Measurements from ENCODE around the gene NFE2L3. TPM values are rescaled to one million over a fixed set of nuclear protein-coding genes. Genes with fewer than 3 reads are reported as not detected.
A peak's percentile ranks its signal among the peaks of the same experiment; 100 is the strongest.

The NFE2L3 gene
- total RNA-seq, 2 experiments from 2014 or later: 21.5 to 24.0 TPM

DNA sequence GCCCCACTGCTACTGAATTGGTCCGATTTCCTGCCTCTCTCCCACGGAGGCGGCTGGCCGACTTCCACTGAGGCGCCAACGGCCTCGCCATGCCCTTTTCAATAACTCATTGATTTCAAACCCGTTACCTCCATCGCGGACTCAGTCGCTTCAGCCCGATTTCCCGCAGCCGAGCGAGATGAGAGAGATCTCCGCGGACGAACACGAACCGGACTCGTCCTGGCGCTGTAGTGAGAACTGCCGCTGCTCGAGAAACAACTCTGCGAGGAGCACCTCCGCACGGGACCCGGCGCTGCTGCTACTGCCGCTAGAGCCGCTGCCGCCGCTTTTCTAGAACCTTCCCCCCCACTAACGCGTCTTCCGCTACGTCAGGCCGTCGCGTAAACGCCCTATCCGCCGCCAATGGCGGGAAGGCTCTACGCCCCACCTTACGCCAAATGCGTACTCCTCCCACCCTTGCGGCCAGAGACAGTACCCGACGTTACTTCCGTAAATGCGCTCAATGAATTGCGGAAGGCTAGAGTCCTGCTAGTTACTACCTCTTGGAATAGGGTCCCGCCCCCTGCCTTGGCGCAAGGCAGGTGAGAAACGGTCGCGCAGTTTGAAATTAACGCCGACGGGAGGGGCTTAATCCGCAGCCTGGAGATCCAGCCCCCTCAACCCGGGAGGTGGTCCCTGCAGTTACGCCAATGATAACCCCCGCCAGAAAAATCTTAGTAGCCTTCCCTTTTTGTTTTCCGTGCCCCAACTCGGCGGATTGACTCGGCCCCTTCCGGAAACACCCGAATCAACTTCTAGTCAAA is 48.6 kb downstream of the NFE2L3 start, which contains the start of gene HNRNPA2B1:
TSS of gene HNRNPA2B1 (minus strand) at position 303 of the 803 bp plus-strand sequence. CDS start at position 134, 169 bp downstream.
- ChIA-PET CTCF (interaction anchor here (1.0 to 4.9 kb wide), 8 partner anchors 49 to 305 kb away, joined by 3 to 29 read pairs (median 4); partner anchors contain the start of genes NFE2L3 and SNX10), POLR2A (interaction anchor here (0.5 to 13.1 kb wide), 32 partner anchors 8 to 342 kb away, joined by 3 to 406 read pairs (median 4); partner anchors contain the start of genes NFE2L3 and SNX10)
- Mint-ChIP-seq H3K36me3 (ENCODE audit: low read depth) (peaks cover 77% of the 10 kb centered on the region), H3K4me1 (peaks cover 41% of the 10 kb centered on the region), H3K4me3 (peak within 1 kb of the TSS; percentile 94), H3K27me3 (no peaks in the 10 kb centered on the region), H3K9me3 (no peaks in the 10 kb centered on the region), H3K27ac (peak within 1 kb of the TSS; percentile 98)
- DNase-seq: peak; percentile 98

DNA sequence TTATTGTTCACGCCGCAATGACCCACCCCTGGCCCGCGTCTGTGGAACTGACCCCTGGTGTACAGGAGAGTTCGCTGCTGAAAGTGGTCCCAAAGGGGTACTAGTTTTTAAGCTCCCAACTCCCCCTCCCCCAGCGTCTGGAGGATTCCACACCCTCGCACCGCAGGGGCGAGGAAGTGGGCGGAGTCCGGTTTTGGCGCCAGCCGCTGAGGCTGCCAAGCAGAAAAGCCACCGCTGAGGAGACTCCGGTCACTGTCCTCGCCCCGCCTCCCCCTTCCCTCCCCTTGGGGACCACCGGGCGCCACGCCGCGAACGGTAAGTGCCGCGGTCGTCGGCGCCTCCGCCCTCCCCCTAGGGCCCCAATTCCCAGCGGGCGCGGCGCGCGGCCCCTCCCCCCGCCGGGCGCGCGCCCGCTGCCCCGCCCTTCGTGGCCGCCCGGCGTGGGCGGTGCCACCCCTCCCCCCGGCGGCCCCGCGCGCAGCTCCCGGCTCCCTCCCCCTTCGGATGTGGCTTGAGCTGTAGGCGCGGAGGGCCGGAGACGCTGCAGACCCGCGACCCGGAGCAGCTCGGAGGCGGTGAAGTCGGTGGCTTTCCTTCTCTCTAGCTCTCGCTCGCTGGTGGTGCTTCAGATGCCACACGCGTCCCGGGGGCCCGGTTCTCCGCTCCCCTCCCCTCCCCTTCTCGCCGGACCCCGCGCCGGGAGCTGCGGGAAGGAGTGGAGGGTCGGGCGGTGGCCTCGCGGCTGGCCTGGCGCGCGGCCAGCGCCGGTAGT is 49.4 kb downstream of the NFE2L3 start, which contains the start of gene CBX3:
TSS of gene CBX3 (plus strand) at position 499 of the 772 bp plus-strand sequence. CDS start 1,254 bp downstream, outside the sequence.
- no peaks in the 10 kb centered on the region for H3K9me3 Mint-ChIP-seq
- H3K4me3 Mint-ChIP-seq: peak within 1 kb of the TSS; percentile 94
- CTCF ChIA-PET: interaction anchor here (1.0 to 1.9 kb wide), 8 partner anchors 9 to 306 kb away, joined by 3 to 9 read pairs (median 4); partner anchors contain the start of gene NFE2L3
- peaks cover 76% of the 10 kb centered on the region for H3K36me3 Mint-ChIP-seq (ENCODE audit: low read depth)
- peaks cover 41% of the 10 kb centered on the region for H3K4me1 Mint-ChIP-seq
- POLR2A ChIA-PET: interaction anchor here (0.7 to 13.1 kb wide), 24 partner anchors 9 to 339 kb away, joined by 3 to 406 read pairs (median 5); partner anchors contain the start of genes NFE2L3 and SNX10
- no peaks in the 10 kb centered on the region for H3K27me3 Mint-ChIP-seq
- peak; percentile 93 for DNase-seq
- peak within 1 kb of the TSS; percentile 98 for H3K27ac Mint-ChIP-seq

DNA sequence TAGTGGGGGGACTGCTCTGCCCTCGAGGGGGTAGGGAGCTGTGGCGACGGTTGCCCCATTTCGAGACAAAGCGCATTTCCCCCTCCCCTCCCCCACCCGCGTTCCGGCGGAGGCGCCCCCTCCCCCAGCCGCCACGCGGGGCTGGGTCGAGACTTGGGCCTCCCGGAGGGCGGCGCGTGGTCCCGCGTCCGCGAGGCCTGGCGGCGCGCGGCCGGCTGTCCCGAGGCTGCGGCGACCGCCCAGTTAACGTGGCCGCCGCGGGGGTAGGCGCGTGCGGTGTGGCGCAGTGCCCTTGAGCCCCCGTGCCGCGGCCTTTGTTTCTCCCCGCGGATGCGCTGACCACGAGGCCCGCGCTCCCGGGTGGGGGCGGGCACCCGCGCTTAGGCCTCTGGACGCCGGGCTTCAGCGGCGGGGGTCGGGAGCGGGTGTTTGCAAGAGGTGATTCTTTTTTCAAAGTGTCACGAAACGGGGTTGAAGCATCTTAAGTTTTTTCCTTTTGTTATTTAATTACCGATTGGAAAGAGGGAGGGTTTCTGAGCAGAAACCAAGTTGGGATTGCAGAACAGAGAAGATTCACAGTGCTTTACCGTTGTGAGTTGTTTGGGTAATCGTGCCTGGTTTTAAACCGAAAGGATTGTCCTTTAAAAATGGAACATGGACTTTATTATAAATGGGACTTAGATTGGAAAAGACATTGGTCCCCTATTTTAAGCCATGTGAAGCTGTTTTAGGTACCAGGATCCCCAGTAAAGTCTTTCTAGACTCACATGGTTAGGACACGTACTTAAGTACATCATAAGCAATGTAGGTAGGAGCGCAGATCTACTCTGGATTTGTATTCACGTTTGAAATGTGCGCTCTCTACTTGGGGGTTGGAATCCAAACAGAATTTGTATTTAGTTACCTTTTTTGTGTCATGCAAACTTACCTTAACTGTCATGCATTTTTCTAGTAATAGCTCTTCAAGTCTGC is 50.3 kb downstream of the NFE2L3 start:
- peak; percentile 56 for DNase-seq

DNA sequence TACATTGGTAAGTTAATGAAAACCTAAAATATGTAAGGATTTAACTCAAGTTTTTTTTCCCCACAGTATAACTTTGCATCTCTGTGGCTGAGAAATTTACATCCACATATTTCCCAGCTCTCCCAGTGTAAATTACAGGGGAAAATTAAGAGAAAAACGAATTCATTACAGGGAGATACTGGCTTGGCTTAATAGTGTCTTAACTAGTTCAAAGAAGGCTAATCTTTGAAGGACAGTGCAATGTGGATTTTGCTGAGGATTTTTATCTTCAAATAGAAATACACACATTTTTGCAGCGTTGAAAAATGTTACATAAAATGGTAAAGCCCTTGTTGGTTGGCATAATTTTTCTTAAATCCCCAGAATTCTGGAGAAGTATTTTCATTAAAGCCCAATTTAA is 51.0 kb downstream of the NFE2L3 start:
- no peaks in the 10 kb centered on the region for H3K27me3 Mint-ChIP-seq
- H3K4me1 Mint-ChIP-seq: peaks cover 38% of the 10 kb centered on the region

More for the DNA sequence above, 50.3 kb downstream of the NFE2L3 start:
- peaks cover 75% of the 10 kb centered on the region for H3K36me3 Mint-ChIP-seq (ENCODE audit: low read depth)
- ChIA-PET POLR2A (interaction anchor here (0.6 to 13.1 kb wide), 25 partner anchors 10 to 340 kb away, joined by 3 to 406 read pairs (median 5); partner anchors contain the start of genes NFE2L3 and SNX10), CTCF (interaction anchor here (1.0 to 1.9 kb wide), 8 partner anchors 10 to 305 kb away, joined by 3 to 9 read pairs (median 3); partner anchors contain the start of gene NFE2L3)
- peaks cover 39% of the 10 kb centered on the region for H3K4me1 Mint-ChIP-seq
- no peaks in the 10 kb centered on the region for H3K9me3 Mint-ChIP-seq
- peak overlapping the region; percentile 94 for H3K4me3 Mint-ChIP-seq
- no peaks in the 10 kb centered on the region for H3K27me3 Mint-ChIP-seq
- H3K27ac Mint-ChIP-seq: peak overlapping the region; percentile 87

DNA sequence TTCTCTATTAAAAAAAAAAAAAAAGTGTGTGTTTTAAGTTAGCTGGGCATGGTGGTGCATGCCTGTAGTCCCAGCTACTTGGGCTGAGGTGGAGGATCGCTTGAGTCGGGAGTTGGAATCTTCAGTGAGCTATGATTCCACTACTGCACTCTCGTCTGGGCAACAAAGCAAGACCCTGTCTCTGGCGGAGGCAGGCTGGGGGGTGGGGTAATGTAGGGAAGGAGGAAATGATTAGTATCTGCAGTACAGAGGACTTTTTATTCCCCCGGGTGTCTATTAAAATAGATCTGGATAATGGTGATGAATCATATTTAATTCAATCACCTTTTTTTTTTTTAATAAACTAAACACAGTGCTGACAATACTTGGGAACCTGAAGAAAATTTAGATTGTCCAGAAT is 56.0 kb downstream of the NFE2L3 start:
- Mint-ChIP-seq H3K4me3 (no peak overlapping the region), H3K27ac (no peak overlapping the region), H3K9me3 (no peaks in the 10 kb centered on the region), H3K27me3 (no peaks in the 10 kb centered on the region), H3K36me3 (ENCODE audit: low read depth) (peaks cover 87% of the 10 kb centered on the region), H3K4me1 (peaks cover 58% of the 10 kb centered on the region)
- no peak for DNase-seq
- CTCF ChIA-PET: interaction anchor here (0.5 to 0.9 kb wide), 2 partner anchors 13 to 157 kb away, joined by 3 to 5 read pairs; no protein-coding TSS in a partner anchor
- POLR2A ChIA-PET: interaction anchor here (1.6 to 5.6 kb wide), 2 partner anchors 14 to 19 kb away, joined by 5 to 69 read pairs; no protein-coding TSS in a partner anchor

More for the DNA sequence above, 51.0 kb downstream of the NFE2L3 start:
- DNase-seq: no peak
- POLR2A ChIA-PET: interaction anchor here (0.6 to 13.1 kb wide), 10 partner anchors 9 to 162 kb away, joined by 3 to 406 read pairs (median 26); partner anchors contain the start of genes NFE2L3 and SNX10
- Mint-ChIP-seq H3K36me3 (ENCODE audit: low read depth) (peaks cover 74% of the 10 kb centered on the region), H3K9me3 (no peaks in the 10 kb centered on the region), H3K27ac (peak overlapping the region; percentile 87), H3K4me3 (peak overlapping the region; percentile 80)
- CTCF ChIA-PET: interaction anchor here (1.0 to 1.9 kb wide), 3 partner anchors 51 to 153 kb away, joined by 3 to 9 read pairs (median 3); partner anchors contain the start of gene NFE2L3

DNA sequence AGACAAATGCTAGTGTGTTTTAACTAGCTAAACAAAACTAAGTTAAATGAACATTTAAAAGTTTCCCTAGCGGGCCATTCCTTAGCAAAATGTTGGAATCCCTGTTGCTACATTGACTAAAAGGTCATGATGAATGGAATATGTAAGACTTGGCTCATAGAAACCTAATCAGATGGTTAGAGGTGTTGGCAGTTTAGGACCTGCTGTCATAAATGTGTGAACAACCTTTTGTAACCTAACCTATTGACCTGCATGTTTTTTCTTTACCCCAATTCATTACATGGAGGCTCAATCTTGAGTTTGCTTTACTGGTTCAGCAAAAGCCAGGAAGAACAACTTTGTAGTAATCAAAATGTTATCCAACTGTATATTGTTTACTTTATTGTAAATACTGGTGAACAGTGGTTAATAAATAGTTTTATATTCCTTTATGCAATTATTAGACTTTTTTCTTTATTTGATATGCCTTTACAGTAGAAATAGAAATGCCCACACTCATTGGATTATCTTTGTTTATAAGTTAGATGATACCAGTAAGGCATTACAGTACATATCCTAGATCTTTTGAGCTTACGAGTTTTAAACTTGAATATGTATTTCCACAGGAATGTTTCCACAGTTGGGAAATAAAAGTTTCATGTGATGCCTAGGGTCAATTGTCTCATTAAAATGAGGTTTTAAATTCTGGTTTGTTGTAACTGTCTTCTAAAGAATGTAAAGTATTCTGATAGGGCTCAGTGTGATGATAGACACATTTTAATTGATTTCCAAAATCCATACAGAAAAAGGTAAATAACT is 61.1 kb downstream of the NFE2L3 start:
- peaks cover 29% of the 10 kb centered on the region for H3K4me1 Mint-ChIP-seq
- CTCF ChIA-PET: no interaction called here
- POLR2A ChIA-PET: interaction anchor here (0.8 to 1.8 kb wide), 8 partner anchors 9 to 25 kb away, joined by 3 to 7 read pairs (median 4); partner anchors contain the start of gene CBX3

DNA sequence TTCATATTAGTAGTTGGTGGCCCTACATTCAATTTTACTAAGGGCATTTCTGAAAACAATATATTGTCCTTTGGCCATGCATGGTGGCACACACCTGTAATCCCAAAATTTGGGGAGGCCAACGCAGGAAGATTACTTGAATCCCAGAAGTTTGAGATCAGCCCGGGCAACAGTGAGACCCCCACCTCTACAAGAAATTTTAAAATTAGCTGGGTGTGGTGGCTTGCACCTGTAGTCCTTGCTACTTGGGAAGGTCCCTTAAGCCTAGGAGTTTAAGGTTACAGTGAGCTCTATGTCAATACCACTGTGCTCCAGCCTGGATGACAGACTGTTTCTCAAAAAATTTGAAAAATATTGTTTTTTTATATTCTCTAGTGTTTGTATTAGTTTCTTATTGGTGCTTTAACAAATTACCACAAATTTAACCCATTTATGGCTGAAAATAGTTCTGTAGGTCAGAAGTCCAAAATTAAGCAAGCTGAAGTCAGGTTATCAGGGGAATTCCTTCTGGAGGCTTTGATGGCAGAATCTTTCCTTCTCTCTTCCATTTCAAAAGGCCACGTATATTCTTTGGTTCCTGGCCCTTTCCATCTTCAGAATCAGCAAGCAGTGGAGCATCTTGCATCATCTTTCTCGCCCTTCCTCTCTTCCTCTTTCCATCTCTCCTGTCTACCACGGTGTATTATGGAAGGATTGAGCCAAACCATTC is 62.0 kb downstream of the NFE2L3 start:
- no peak overlapping the region for H3K4me3 Mint-ChIP-seq
- H3K27me3 Mint-ChIP-seq: no peaks in the 10 kb centered on the region
- peaks cover 29% of the 10 kb centered on the region for H3K4me1 Mint-ChIP-seq
- no peak for DNase-seq
- no peaks in the 10 kb centered on the region for H3K9me3 Mint-ChIP-seq
- peaks cover 50% of the 10 kb centered on the region for H3K36me3 Mint-ChIP-seq (ENCODE audit: low read depth)
- ChIA-PET POLR2A (interaction anchor here (1.0 to 1.8 kb wide), 7 partner anchors 8 to 450 kb away, joined by 3 to 7 read pairs (median 4); partner anchors contain the start of gene CBX3), CTCF (no interaction called here)
- no peak overlapping the region for H3K27ac Mint-ChIP-seq

More for the DNA sequence above, 61.1 kb downstream of the NFE2L3 start:
- Mint-ChIP-seq H3K4me3 (no peak overlapping the region), H3K27ac (no peak overlapping the region), H3K36me3 (ENCODE audit: low read depth) (peaks cover 54% of the 10 kb centered on the region), H3K9me3 (no peaks in the 10 kb centered on the region), H3K27me3 (no peaks in the 10 kb centered on the region)
- no peak for DNase-seq

DNA sequence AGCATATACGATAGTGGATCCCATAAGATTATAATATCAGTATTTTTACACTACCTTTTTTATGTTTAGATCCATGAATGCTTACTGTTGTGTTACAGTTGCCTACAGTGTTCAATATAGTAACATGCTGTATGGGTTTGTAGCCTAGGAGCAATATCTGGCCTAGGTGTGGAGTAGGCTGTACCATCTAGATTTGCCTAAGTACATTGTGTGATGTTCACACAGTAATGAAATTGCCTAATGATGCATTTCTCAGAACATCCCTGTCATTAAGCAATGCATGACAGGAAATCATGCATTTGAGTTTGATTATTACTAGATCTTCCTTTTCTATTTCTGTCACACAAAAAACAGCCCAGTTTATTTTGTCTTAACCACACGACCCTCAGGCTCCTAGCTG is 64.1 kb downstream of the NFE2L3 start:
- ChIA-PET CTCF (no interaction called here), POLR2A (interaction anchor here (1.4 kb wide), 1 partner anchor 15 kb away, joined by 4 read pairs; the partner anchor contains the start of gene CBX3)
- H3K9me3 Mint-ChIP-seq: no peaks in the 10 kb centered on the region
- H3K4me3 Mint-ChIP-seq: no peak overlapping the region
- H3K27ac Mint-ChIP-seq: no peak overlapping the region
- peaks cover 31% of the 10 kb centered on the region for H3K36me3 Mint-ChIP-seq (ENCODE audit: low read depth)
- H3K27me3 Mint-ChIP-seq: no peaks in the 10 kb centered on the region
- peaks cover 17% of the 10 kb centered on the region for H3K4me1 Mint-ChIP-seq
- DNase-seq: no peak

DNA sequence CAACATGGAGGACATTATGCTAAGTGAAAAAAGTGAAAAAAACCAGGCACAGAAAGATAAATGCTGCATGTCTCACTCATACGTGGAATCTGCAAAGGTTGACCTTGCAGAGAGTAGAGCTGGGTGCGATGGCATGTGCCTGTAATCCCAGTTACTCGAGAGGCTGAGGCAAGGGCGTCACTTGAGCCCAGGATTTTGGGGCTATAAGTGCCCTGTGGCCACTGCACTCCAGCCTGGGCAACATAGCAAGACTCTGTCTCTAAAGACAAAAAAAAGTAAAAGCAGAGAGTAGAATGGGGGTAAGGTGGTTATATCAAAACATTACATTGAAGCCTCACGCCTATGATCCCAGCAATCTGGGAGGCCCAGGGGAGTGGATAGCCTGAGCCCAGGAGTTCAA is 72.4 kb downstream of the NFE2L3 start:
- no peak overlapping the region for H3K4me3 Mint-ChIP-seq
- POLR2A ChIA-PET: no interaction called here
- no peaks in the 10 kb centered on the region for H3K9me3 Mint-ChIP-seq
- H3K27me3 Mint-ChIP-seq: peaks cover 13% of the 10 kb centered on the region
- CTCF ChIA-PET: no interaction called here
- H3K27ac Mint-ChIP-seq: no peak overlapping the region
- no peaks in the 10 kb centered on the region for H3K4me1 Mint-ChIP-seq
- H3K36me3 Mint-ChIP-seq (ENCODE audit: low read depth): no peaks in the 10 kb centered on the region
- DNase-seq: no peak

DNA sequence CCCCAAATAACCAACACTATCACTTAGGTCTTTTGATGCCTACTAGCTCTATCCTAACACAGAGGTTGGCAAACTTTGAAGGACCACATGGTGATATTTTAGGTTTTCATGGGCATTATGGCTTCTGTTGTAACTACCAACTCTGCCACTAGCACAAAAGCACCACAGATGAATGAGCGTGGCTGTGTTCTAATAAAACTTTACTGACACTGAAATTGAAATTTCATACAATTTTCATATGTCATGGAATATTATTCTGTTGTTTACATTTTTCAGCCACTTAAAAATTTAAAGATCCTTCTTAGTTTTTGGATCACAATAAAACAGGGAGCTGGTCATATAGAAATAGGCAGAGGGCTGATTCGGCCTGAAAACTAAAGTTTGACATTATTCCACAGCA is 76.0 kb downstream of the NFE2L3 start:
- Mint-ChIP-seq H3K27ac (no peak overlapping the region), H3K4me1 (no peaks in the 10 kb centered on the region), H3K36me3 (ENCODE audit: low read depth) (no peaks in the 10 kb centered on the region), H3K9me3 (no peaks in the 10 kb centered on the region), H3K4me3 (no peak overlapping the region), H3K27me3 (peaks cover 20% of the 10 kb centered on the region)
- CTCF ChIA-PET: no interaction called here
- POLR2A ChIA-PET: no interaction called here
- no peak for DNase-seq
